Smooth muscle cell (in vitro differentiated cells): ENCODE results near the gene MAL. TPM values are rescaled to one million over a fixed set of nuclear protein-coding genes. Genes with fewer than 3 reads are reported as not detected.
"Not testable (repeated sequence)": the region's sequence is repeated elsewhere in the genome, so short reads cannot be mapped to it uniquely, and the experiment has no call there.

Experiments
- DNase-seq: peaks from one replicate; lab custom pipeline; 2025; ENCODE audit not compliant: unreplicated experiment; lab: John Stamatoyannopoulos, UW
- H2AFZ ChIP-seq: fragments of 200-600 bp; sonication (generic); 2 replicates; pipeline ENCODE4 v1.6.0; 2016; ENCODE audit warnings: antibody characterized with exemption, low read depth, mild to moderate bottlenecking
- H3F3A ChIP-seq: fragments of 200-600 bp; sonication (generic); 2 replicates; pipeline ENCODE4 v1.6.0; 2017; ENCODE audit warnings: antibody characterized with exemption, low read depth
- H3K27ac ChIP-seq: fragments of 200-600 bp; sonication (generic); 2 replicates; pipeline ENCODE4 v1.5.1; 2016; ENCODE audit warnings: low read depth, mild to moderate bottlenecking
- H3K27me3 ChIP-seq: fragments of 200-600 bp; sonication (generic); 2 replicates; pipeline ENCODE4 v1.6.1; 2016; ENCODE audit warnings: low read depth, mild to moderate bottlenecking
- H3K36me3 ChIP-seq: fragments of 200-600 bp; sonication (generic); 2 replicates; pipeline ENCODE4 v1.5.1; 2016; ENCODE audit warnings: low read depth
- H3K4me1 ChIP-seq: fragments of 200-600 bp; sonication (generic); 2 replicates; pipeline ENCODE4 v1.5.1; 2016; ENCODE audit warnings: low read depth
- H3K4me2 ChIP-seq: fragments of 200-600 bp; sonication (generic); 2 replicates; pipeline ENCODE4 v1.6.0; 2016; ENCODE audit warnings: mild to moderate bottlenecking
- H3K4me3 ChIP-seq: fragments of 200-600 bp; sonication (generic); 2 replicates; pipeline ENCODE4 v1.5.1; 2016; ENCODE audit warnings: mild to moderate bottlenecking
- H3K79me2 ChIP-seq: fragments of 200-600 bp; sonication (generic); 2 replicates; pipeline ENCODE4 v1.6.0; 2016; ENCODE audit warnings: low read depth, mild to moderate bottlenecking
- H3K9ac ChIP-seq: fragments of 200-600 bp; sonication (generic); 2 replicates; pipeline ENCODE4 v1.6.0; 2016; ENCODE audit warnings: low read depth
- H3K9me3 ChIP-seq: fragments of 200-600 bp; sonication (generic); replicated peaks from 2 replicates; pipeline ENCODE4 v1.5.1; 2016; ENCODE audit warnings: low read depth
- H4K20me1 ChIP-seq: fragments of 200-600 bp; sonication (generic); 2 replicates; pipeline ENCODE4 v1.6.0; 2016; ENCODE audit warnings: low read depth
- WGBS: methylation state at CpG from one replicate; pipeline ENCODE4 v1.1.7; 2016; ENCODE audit warnings: low lambda C conversion rate; 5-methylcytosine and 5-hydroxymethylcytosine counted together
- polyA plus RNA-seq: library from polyadenylated mRNA; unstranded; fragments of >200 nt; fragmentation: Nextera tagmentation; extraction: Ambion mirVana; gene quantifications from 2 replicates; pipeline ENCODE4 v1.2.1, GENCODE V29; 2016
- total RNA-seq: library from RNA; depleted of rRNA; stranded (reverse); fragments of >200 nt; gene quantifications from 2 replicates; pipeline ENCODE4 v1.2.3, GENCODE V29; 2014
- TF ChIP-seq, protein P1 (sequence below): fragments of 200-600 bp; sonication (generic); IDR thresholded peaks from 2 replicates; pipeline ENCODE4 v1.5.1; 2017; ENCODE audit warnings: borderline replicate concordance, mild to moderate bottlenecking, antibody characterized with exemption; ENCODE audit not compliant: insufficient read depth, poor library complexity, severe bottlenecking

Gene MAL
- total and polyA plus RNA-seq, 2 experiments from 2014 or later: not detected

DNA sequence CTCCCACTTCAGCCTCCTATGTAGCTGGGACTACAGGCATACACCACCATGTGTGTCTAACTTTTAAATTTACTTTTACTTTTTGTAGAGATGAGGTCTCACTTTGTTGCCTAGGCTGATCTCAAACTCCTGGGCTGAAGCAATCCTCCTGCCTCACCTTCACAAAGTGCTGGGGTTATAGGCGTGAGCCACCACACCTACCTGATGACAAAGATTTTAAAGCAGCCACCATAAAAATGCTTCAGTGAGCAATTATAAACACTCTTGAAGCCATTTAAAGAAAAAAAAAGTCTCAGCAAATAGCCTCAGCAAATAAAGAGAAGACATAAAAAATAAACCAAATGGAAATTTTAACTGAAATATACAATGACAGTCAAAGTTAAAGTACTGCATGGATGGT lies 60.5 kb downstream of the MAL start:
- TF ChIP-seq, protein P1, sequence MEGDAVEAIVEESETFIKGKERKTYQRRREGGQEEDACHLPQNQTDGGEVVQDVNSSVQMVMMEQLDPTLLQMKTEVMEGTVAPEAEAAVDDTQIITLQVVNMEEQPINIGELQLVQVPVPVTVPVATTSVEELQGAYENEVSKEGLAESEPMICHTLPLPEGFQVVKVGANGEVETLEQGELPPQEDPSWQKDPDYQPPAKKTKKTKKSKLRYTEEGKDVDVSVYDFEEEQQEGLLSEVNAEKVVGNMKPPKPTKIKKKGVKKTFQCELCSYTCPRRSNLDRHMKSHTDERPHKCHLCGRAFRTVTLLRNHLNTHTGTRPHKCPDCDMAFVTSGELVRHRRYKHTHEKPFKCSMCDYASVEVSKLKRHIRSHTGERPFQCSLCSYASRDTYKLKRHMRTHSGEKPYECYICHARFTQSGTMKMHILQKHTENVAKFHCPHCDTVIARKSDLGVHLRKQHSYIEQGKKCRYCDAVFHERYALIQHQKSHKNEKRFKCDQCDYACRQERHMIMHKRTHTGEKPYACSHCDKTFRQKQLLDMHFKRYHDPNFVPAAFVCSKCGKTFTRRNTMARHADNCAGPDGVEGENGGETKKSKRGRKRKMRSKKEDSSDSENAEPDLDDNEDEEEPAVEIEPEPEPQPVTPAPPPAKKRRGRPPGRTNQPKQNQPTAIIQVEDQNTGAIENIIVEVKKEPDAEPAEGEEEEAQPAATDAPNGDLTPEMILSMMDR: no peak
- H2AFZ ChIP-seq: no peak overlapping the region
- no peak overlapping the region for H3K4me2 ChIP-seq
- H3F3A ChIP-seq: no peaks in the 10 kb centered on the region
- H3K4me1 ChIP-seq: no peaks in the 10 kb centered on the region
- no peak for DNase-seq
- H3K9ac ChIP-seq: no peak overlapping the region
- WGBS: 100% methylated on average over 1 of the region's 1 CpG
- no peaks in the 10 kb centered on the region for H3K9me3 ChIP-seq
- no peaks in the 10 kb centered on the region for H3K27me3 ChIP-seq
- no peaks in the 10 kb centered on the region for H3K79me2 ChIP-seq
- no peaks in the 10 kb centered on the region for H4K20me1 ChIP-seq
- peaks cover 13% of the 10 kb centered on the region for H3K36me3 ChIP-seq
- no peak overlapping the region for H3K4me3 ChIP-seq
- H3K27ac ChIP-seq: no peak overlapping the region

DNA sequence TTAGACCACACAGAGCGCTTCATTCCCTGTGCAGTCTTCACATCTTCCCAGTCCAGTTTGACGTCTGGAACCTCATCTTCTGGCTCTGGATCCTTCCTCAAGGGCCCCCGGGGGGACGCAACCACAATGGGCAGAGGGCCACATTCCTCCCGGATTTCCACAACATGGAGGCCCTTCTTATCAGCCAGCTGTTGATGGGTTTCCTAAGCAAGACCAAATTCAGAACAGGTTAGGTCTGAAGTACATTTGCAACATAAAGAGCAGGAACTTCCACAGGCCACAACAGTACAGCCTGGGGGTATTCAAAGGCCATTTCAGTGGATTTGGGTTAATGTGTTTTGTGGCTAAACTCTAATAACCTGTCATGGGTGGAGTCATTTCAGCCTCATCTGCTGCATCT lies 61.9 kb downstream of the MAL start:
- Histone ChIP-seq H3F3A (no peaks in the 10 kb centered on the region), H3K9me3 (no peaks in the 10 kb centered on the region), H3K4me1 (no peaks in the 10 kb centered on the region), H4K20me1 (peaks cover 11% of the 10 kb centered on the region), H3K27ac (no peak overlapping the region), H3K4me3 (no peak overlapping the region), H3K36me3 (peaks cover 17% of the 10 kb centered on the region), H3K4me2 (no peak overlapping the region), H3K79me2 (no peaks in the 10 kb centered on the region), H2AFZ (no peak overlapping the region), H3K27me3 (no peaks in the 10 kb centered on the region), H3K9ac (no peak overlapping the region)
- WGBS: 87% methylated on average over 5 of the region's 5 CpGs
- no peak for DNase-seq
- TF ChIP-seq, protein P1: no peak

DNA sequence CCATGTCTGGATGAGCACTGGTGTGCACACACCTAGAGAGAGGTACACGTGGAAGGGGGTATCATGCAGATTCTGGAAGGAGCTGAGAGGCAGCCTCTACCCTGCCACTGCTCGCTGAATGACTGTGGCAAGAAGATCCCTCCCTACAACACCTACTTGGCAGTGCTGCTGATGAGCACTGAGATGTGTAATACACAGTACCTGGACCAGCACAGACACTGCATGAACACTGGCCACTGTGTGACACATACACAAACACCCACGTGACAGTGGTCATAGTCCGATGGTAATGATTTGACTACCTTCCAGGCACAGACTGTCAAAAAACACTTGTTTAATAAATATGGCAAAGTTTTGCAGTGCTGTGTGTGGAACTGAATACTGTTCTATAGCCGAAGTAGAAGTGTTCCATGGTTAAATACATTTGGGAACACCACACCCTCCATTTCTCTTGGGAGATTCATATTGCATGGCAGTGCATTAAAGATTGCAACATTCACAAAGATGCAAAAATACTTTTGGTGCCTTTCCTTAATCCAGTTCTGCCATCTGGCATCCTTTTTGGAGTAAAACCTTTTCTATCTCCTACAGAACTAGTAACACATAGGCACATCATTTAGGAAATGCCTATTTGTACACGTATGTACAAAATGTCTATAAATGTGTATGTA lies 66.5 kb downstream of the MAL start:
- Histone ChIP-seq H3K4me3 (no peak overlapping the region), H3K79me2 (peaks cover 18% of the 10 kb centered on the region), H3K36me3 (peaks cover 6% of the 10 kb centered on the region), H3K27ac (no peak overlapping the region), H3K4me1 (no peaks in the 10 kb centered on the region), H4K20me1 (peaks cover 36% of the 10 kb centered on the region), H3K9ac (no peak overlapping the region), H3K9me3 (no peaks in the 10 kb centered on the region), H3K27me3 (no peaks in the 10 kb centered on the region), H2AFZ (no peak overlapping the region), H3K4me2 (no peak overlapping the region), H3F3A (no peaks in the 10 kb centered on the region)
- TF ChIP-seq, protein P1: no peak
- WGBS: 97% methylated on average over 6 of the region's 6 CpGs
- DNase-seq: no peak

DNA sequence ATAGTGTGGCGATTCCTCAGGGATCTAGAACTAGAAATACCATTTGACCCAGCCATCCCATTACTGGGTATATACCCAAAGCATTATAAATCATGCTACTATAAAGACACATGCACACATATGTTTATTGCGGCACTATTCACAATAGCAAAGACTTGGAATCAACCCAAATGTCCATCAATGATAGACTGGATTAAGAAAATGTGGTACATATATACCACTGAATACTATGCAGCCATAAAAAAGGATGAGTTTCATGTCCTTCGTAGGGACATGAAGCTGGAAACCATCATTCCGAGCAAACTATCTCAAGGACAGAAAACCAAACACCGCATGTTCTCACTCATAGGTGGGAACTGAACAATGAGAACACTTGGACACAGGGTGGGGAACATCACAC lies 72.8 kb downstream of the MAL start:
- not testable (repeated sequence) for H3K4me3 ChIP-seq, H3K27me3 ChIP-seq, H3F3A ChIP-seq, DNase-seq, H3K4me1 ChIP-seq, H3K4me2 ChIP-seq, H3K9ac ChIP-seq, H2AFZ ChIP-seq, H3K9me3 ChIP-seq, H3K27ac ChIP-seq
- Histone ChIP-seq H3K79me2 (peaks cover 26% of the 10 kb centered on the region), H3K36me3 (peaks cover 38% of the 10 kb centered on the region), H4K20me1 (peaks cover 20% of the 10 kb centered on the region)
- WGBS: 96% methylated on average over 5 of the region's 5 CpGs
